ENCODE measurements around the gene SLC1A2.

DNA sequence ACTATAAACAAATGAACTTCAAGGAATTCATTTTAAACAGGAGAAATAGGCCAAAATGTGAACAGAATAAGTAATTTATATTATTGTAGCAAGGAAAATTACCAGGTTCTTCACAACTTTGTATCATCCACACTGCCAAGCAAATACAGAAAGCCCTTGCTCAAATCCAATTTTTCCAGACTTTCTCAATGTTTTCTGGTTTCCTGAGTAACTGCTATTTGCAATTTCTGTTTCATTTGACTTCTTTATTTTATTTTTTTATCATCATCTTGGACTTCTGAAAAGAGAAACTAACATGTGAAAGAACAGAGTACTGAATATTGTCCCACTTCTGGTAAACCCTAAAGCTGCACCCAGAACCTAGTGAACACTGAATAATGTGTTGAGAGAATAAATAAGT lies 61.0 kb downstream of the SLC1A2 start:
- TF ChIP-seq, protein P1, sequence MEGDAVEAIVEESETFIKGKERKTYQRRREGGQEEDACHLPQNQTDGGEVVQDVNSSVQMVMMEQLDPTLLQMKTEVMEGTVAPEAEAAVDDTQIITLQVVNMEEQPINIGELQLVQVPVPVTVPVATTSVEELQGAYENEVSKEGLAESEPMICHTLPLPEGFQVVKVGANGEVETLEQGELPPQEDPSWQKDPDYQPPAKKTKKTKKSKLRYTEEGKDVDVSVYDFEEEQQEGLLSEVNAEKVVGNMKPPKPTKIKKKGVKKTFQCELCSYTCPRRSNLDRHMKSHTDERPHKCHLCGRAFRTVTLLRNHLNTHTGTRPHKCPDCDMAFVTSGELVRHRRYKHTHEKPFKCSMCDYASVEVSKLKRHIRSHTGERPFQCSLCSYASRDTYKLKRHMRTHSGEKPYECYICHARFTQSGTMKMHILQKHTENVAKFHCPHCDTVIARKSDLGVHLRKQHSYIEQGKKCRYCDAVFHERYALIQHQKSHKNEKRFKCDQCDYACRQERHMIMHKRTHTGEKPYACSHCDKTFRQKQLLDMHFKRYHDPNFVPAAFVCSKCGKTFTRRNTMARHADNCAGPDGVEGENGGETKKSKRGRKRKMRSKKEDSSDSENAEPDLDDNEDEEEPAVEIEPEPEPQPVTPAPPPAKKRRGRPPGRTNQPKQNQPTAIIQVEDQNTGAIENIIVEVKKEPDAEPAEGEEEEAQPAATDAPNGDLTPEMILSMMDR (IDR thresholded peaks at IDR 0.05), result no peak
- no peak for TF ChIP-seq POLR2A (IDR thresholded peaks at IDR 0.05)

All from breast epithelium (tissue), 3 donors.